ENCODE measurements around the gene CREG2.

The CREG2 gene

GRCh38 chr2:101356521-101356920 lies 30.8 kb downstream of the CREG2 start:
- Histone ChIP-seq H3K27me3 (ENCODE audit: insufficient read depth, poor library complexity, severe bottlenecking) (no peaks in the 10 kb centered on the region), H3K27ac (replicated peaks) (no peak overlapping the region), H3K4me3 (replicated peaks; ENCODE audit: insufficient read depth, low read length) (no peak overlapping the region)
- no peak for DNase-seq (ENCODE audit: low read depth in 1 of 2, low spot score in 1 of 2)
- no peak for TF ChIP-seq CTCF (IDR thresholded peaks at IDR 0.05; ENCODE audit: insufficient read depth, low read length)
- TF ChIP-seq GABPA (IDR thresholded peaks at IDR 0.05; ENCODE audit: low read depth): no peak
- TF ChIP-seq POLR2AphosphoS5 (IDR thresholded peaks at IDR 0.05; ENCODE audit: low read depth): no peak
- no peak for TF ChIP-seq SPI1 (IDR thresholded peaks at IDR 0.05; ENCODE audit: borderline replicate concordance, low read depth)
- no peak for TF ChIP-seq REST (IDR thresholded peaks at IDR 0.05; ENCODE audit: insufficient replicate concordance, low read depth)

- H3K4me3 ChIP-seq (replicated peaks; ENCODE audit: insufficient read depth, low read length): no peak overlapping the region
- no peaks in the 10 kb centered on the region for H3K27me3 ChIP-seq (ENCODE audit: insufficient read depth, poor library complexity, severe bottlenecking)
- TF ChIP-seq CTCF (IDR thresholded peaks at IDR 0.05; ENCODE audit: insufficient read depth, low read length) (no peak), SPI1 (IDR thresholded peaks at IDR 0.05; ENCODE audit: borderline replicate concordance, low read depth) (no peak), POLR2AphosphoS5 (IDR thresholded peaks at IDR 0.05; ENCODE audit: low read depth) (no peak), REST (IDR thresholded peaks at IDR 0.05; ENCODE audit: insufficient replicate concordance, low read depth) (no peak)
- no peak overlapping the region for H3K27ac ChIP-seq (replicated peaks)
- DNase-seq (ENCODE audit: low read depth in 1 of 2, low spot score in 1 of 2): no peak
These were observed 31.2 kb downstream of the CREG2 start for GRCh38 chr2:101356055-101356454.

GRCh38 chr2:101355401-101356054 lies 31.8 kb downstream of the CREG2 start:
- Histone ChIP-seq H3K27ac (replicated peaks) (no peak overlapping the region), H3K27me3 (ENCODE audit: insufficient read depth, poor library complexity, severe bottlenecking) (no peaks in the 10 kb centered on the region), H3K4me3 (replicated peaks; ENCODE audit: insufficient read depth, low read length) (no peak overlapping the region)
- TF ChIP-seq CTCF (IDR thresholded peaks at IDR 0.05; ENCODE audit: insufficient read depth, low read length) (no peak), GABPA (IDR thresholded peaks at IDR 0.05; ENCODE audit: low read depth) (no peak), POLR2AphosphoS5 (IDR thresholded peaks at IDR 0.05; ENCODE audit: low read depth) (no peak), SPI1 (IDR thresholded peaks at IDR 0.05; ENCODE audit: borderline replicate concordance, low read depth) (no peak), REST (IDR thresholded peaks at IDR 0.05; ENCODE audit: insufficient replicate concordance, low read depth) (no peak)
- no peak for DNase-seq (ENCODE audit: low read depth in 1 of 2, low spot score in 1 of 2)

All from HL-60 (cell line).